Measurements from ENCODE around the gene C13orf46. TPM values are rescaled to one million over a fixed set of nuclear protein-coding genes. Genes with fewer than 3 reads are reported as not detected.

Gene C13orf46
- total RNA-seq, 2 experiments from 2014 or later: 1.6 to 1.9 TPM

DNA sequence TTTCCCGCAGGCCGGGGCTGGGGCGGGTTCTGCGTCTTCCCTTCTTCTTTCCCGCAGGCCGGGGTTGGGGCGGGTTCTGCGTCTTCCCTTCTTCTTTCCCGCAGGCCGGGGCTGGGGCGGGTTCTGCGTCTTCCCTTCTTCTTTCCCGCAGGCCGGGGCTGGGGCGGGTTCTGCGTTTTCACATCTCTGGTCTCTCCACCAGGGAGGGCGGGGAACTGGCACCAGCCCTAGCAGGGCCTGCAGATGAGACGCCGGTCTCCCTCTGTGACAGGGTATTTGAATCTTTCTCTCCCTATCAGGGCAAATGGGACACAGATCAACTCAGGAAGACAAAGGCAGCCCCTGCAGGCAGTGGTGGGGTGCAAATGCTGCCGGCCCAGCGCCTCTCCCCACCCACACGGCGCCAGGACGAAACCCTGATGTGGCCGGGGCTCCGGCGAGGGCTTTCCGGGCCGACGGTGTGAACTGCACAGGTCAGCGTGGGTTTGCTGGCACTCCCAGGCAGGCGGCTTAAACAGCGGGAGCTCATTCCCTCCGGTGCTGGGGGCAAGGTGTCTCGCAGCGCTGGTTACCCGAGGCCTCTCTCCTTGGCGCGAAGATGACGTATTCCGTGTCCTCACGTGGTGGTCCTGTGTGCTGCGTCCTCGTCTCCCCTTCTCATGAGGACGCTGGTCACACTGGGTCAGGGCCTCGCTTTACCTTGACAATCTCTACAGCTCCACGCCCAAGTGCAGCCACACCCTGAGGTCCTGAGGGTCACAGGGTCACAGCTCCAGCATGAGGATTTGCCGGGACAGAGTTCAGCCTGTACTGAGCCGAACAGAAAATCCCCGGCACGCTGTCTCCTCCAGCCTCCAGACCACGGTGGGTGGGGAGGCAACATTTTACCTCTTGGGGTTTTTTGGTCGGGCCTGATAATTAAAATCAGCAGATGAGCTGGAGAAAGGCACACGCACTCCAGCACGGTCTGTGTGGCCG is 717 bp upstream of the C13orf46 start:
- intact Hi-C loops (cut with micrococcal nuclease): no loop called here
- H3K9me3 Mint-ChIP-seq: no peaks in the 10 kb centered on the region
- ATAC-seq (no peak), DNase-seq (no peak)
- TF ChIP-seq, protein P1, sequence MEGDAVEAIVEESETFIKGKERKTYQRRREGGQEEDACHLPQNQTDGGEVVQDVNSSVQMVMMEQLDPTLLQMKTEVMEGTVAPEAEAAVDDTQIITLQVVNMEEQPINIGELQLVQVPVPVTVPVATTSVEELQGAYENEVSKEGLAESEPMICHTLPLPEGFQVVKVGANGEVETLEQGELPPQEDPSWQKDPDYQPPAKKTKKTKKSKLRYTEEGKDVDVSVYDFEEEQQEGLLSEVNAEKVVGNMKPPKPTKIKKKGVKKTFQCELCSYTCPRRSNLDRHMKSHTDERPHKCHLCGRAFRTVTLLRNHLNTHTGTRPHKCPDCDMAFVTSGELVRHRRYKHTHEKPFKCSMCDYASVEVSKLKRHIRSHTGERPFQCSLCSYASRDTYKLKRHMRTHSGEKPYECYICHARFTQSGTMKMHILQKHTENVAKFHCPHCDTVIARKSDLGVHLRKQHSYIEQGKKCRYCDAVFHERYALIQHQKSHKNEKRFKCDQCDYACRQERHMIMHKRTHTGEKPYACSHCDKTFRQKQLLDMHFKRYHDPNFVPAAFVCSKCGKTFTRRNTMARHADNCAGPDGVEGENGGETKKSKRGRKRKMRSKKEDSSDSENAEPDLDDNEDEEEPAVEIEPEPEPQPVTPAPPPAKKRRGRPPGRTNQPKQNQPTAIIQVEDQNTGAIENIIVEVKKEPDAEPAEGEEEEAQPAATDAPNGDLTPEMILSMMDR (IDR thresholded peaks at IDR 0.05): no peak
- H3K4me1 Mint-ChIP-seq (ENCODE audit: low read depth): peaks cover 2% of the 10 kb centered on the region
- CTCF ChIA-PET: no interaction called here
- peaks cover 24% of the 10 kb centered on the region for H3K36me3 Mint-ChIP-seq (ENCODE audit: low read depth)
- no peak overlapping the region for H3K27ac Mint-ChIP-seq
- H3K4me3 Mint-ChIP-seq: no peak overlapping the region
- POLR2A ChIA-PET: no interaction called here
- no peaks in the 10 kb centered on the region for H3K27me3 Mint-ChIP-seq

DNA sequence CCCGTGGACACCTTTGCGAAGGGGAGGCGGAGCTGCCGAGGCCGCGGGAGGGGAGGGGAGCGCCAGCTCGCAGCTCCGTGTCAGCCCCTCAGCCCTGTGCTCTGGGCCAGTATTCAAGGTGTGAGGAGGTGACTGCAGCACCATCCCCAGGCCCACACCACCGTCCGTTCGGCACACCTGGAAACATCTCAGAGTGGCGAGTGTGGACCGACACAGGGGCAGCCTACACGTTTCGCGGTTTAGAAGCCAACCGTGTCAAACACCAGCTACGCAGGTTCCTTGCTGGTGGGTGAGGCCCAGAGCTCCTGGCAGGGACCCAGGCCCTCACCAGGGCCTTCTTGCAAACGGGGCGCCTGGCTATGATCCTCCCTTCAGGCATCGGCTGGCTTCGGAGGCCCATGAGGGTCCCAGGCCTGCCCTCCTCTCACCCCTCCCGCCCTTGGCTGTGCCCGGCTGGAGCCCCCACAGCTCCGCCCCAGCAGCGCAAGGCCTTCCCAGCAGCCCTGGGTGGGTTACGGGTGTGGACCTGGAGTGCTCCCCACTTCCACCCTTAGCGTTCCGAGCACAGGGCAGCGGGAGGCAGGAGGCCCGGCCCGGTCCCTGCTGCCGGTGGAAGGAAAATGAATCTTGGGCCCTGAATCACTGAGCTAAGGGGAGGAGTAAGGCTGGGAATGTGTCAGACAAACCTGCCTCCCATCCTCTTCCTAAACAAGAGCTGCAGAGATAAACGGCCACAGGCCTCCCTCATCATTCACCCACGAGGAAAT is 1.2 kb downstream of the C13orf46 start:
- no peak overlapping the region for H3K27ac Mint-ChIP-seq
- TF ChIP-seq, protein P1 (IDR thresholded peaks at IDR 0.05): no peak
- peaks cover 15% of the 10 kb centered on the region for H3K36me3 Mint-ChIP-seq (ENCODE audit: low read depth)
- H3K4me3 Mint-ChIP-seq: no peak overlapping the region
- ATAC-seq: no peak
- no peaks in the 10 kb centered on the region for H3K27me3 Mint-ChIP-seq
- no peaks in the 10 kb centered on the region for H3K9me3 Mint-ChIP-seq
- DNase-seq: no peak
- CTCF ChIA-PET: no interaction called here
- POLR2A ChIA-PET: no interaction called here
- H3K4me1 Mint-ChIP-seq (ENCODE audit: low read depth): peaks cover 2% of the 10 kb centered on the region
- intact Hi-C loops (cut with micrococcal nuclease): no loop called here

DNA sequence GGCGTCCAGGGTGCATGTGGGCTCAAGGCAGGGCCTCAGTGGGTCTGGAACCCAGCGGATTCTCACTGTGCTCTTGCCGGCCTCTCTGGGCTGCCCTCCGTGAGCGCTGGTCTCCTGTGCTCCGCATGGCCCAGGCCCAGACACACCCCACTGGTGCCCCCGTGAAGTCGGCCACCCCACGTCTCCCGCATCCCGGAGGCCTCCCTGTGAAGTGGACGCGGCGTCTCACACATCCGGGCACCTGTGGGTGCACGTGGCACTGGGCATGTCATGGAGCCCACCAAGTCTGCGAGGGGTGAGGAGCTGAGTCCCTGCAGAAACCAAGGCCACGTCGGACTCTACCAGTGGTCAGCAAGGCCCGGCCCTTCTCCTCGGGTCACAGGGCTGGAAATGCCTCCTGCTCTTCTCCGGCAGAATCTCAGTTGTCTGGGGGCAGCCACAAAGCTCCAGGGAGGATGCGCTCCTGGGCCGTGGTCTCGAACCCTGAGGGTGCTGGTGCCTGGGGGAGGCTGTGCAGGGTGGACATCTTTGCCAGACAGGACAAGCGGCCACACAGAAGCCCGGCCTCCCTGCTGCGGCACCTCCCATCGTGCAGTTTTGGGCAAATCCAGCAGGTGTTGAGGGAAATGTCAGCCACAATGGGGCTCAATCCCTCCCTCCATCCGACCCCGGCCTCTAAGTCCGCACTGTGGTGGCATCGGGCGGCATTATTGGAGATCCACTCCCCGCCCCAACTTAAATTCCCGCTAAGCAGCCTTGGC is 2.2 kb downstream of the C13orf46 start:
- POLR2A ChIA-PET: no interaction called here
- intact Hi-C loops (cut with micrococcal nuclease): no loop called here
- no peak for ATAC-seq
- no peak for DNase-seq
- TF ChIP-seq, protein P1 (IDR thresholded peaks at IDR 0.05): no peak
- H3K4me3 Mint-ChIP-seq: no peak overlapping the region
- H3K36me3 Mint-ChIP-seq (ENCODE audit: low read depth): peaks cover 10% of the 10 kb centered on the region
- no peaks in the 10 kb centered on the region for H3K9me3 Mint-ChIP-seq
- no peaks in the 10 kb centered on the region for H3K27me3 Mint-ChIP-seq
- H3K27ac Mint-ChIP-seq: no peak overlapping the region
- CTCF ChIA-PET: no interaction called here
- peaks cover 2% of the 10 kb centered on the region for H3K4me1 Mint-ChIP-seq (ENCODE audit: low read depth)

DNA sequence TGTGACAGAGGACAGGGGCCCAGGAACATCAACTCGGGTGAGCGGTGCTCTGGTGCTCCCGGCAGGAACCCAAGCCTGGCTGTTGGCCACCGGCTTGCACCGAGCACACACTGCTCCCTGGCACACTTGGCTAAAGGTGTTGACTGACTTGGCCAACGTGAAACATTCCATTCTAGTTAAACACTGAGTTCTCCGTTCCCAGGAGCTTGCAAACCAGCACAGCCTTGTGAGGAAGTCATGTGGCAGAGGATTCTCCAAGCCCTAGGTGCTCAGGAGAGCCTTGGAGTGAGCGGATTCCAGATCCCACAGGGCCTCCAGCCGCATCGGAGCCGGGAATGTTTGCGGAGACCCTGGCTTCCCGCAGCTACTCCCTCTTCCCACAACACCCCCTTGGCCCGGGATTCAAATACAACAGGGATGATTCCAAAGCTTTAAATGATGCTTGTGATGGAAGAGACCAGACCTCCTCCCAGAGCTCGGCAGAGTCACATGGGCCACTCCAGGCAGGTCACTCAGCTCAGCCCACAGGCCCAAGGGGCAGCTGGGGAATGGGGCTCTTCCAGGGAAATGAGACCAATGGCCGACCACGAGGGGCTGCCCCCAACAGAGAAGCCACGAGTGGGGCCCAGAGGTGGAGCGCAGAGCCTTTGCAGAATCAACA is 2.9 kb downstream of the C13orf46 start:
- POLR2A ChIA-PET: interaction anchor here (0.5 kb wide), 1 partner anchor 343 kb away, joined by 3 read pairs; no protein-coding TSS in a partner anchor
- no peaks in the 10 kb centered on the region for H3K27me3 Mint-ChIP-seq
- H3K27ac Mint-ChIP-seq: no peak overlapping the region
- peaks cover 2% of the 10 kb centered on the region for H3K4me1 Mint-ChIP-seq (ENCODE audit: low read depth)
- CTCF ChIA-PET: no interaction called here
- no peaks in the 10 kb centered on the region for H3K9me3 Mint-ChIP-seq
- intact Hi-C loops (cut with micrococcal nuclease): no loop called here
- ATAC-seq (no peak), DNase-seq (no peak)
- H3K36me3 Mint-ChIP-seq (ENCODE audit: low read depth): peaks cover 7% of the 10 kb centered on the region
- no peak overlapping the region for H3K4me3 Mint-ChIP-seq
- TF ChIP-seq, protein P1 (IDR thresholded peaks at IDR 0.05): no peak
